Mucosa of descending colon (tissue), 3 donors: Measurements from ENCODE around the gene LAMP5. TPM values are rescaled to one million over a fixed set of nuclear protein-coding genes. Genes with fewer than 3 reads are reported as not detected.

ENCODE experiments used
- ATAC-seq: fragments of 200-7000 bp; cut with Tn5 transposase; one replicate; pipeline ENCODE4 v1.9.1; 2020; ENCODE audit warnings: mild to moderate bottlenecking, moderate library complexity
- DNase-seq, 3 donors: peaks; one replicate each; pipeline ENCODE4 v3.0.0-alpha.2; 2020
- H3K36me3 ChIP-seq: fragments of 200-600 bp; one replicate; pipeline ENCODE4 v1.8.0; 2021; ENCODE audit warnings: low read depth, mild to moderate bottlenecking
- H3K4me1 ChIP-seq: fragments of 200-600 bp; one replicate; pipeline ENCODE4 v1.8.0; 2021; ENCODE audit warnings: low read depth, mild to moderate bottlenecking
- H3K4me3 ChIP-seq: fragments of 200-600 bp; one replicate; pipeline ENCODE4 v1.8.0; 2021; ENCODE audit warnings: mild to moderate bottlenecking
- H3K9me3 ChIP-seq: fragments of 200-600 bp; one replicate; pipeline ENCODE4 v1.8.0; 2021; ENCODE audit warnings: mild to moderate bottlenecking
- CTCF ChIP-seq: fragments of 200-600 bp; IDR thresholded peaks from one replicate; pipeline ENCODE4 v1.8.0; 2022; ENCODE audit warnings: antibody characterized with exemption, mild to moderate bottlenecking
- intact Hi-C, 2 donors: fragments of 100-400 bp; cut with DNase I in 1 of 2; cut with micrococcal nuclease in 1 of 2; formaldehyde crosslinking; loops; one replicate each; pipeline versions ENCODE4 v1.11.0 to v1.11.1; 2022; cut with DNase I, micrococcal nuclease
- total RNA-seq, 3 donors: library from RNA; stranded (reverse); fragmentation: NEBNext Ultra II Directional in 2 of 3; extraction: Animal tissue kit (Norgen Biotek cat#: 25700) in 2 of 3; gene quantifications; one replicate each; pipeline versions ENCODE4 v1.2.1 to v1.2.4, GENCODE V29; 2021 to 2023
- donor health status: DM: no; HTN: no; CAD: no; lungs with moderate emphysema.
- donor health status: DM: no; HTN: no; CAD: no.
- donor health status: DM: no; HTN: yes; CAD: no.

LAMP5 gene
- total RNA-seq, 3 donors from 2014 or later: 0.31 to 0.51 TPM; not detected in 1

- DNase-seq (no peak), ATAC-seq (no peak)
- Histone ChIP-seq H3K36me3 (no peaks in the 10 kb centered on the region), H3K4me3 (no peak overlapping the region), H3K9me3 (no peaks in the 10 kb centered on the region), H3K4me1 (peaks cover 3% of the 10 kb centered on the region)
- intact Hi-C loops: no loop called here
- TF ChIP-seq CTCF: no peak
These were observed 324 bp upstream of the LAMP5 start for GRCh38 chr20:9514072-9514460.

GRCh38 chr20:9515214-9515585, 810 bp downstream of the LAMP5 start:
- peaks cover 3% of the 10 kb centered on the region for H3K4me1 ChIP-seq
- TF ChIP-seq CTCF: no peak
- intact Hi-C loops: no loop called here
- no peaks in the 10 kb centered on the region for H3K9me3 ChIP-seq
- no peak for ATAC-seq
- no peak for DNase-seq
- no peaks in the 10 kb centered on the region for H3K36me3 ChIP-seq
- H3K4me3 ChIP-seq: no peak overlapping the region

- intact Hi-C loops: no loop called here
- H3K9me3 ChIP-seq: no peaks in the 10 kb centered on the region
- H3K36me3 ChIP-seq: no peaks in the 10 kb centered on the region
- no peak overlapping the region for H3K4me3 ChIP-seq
- ATAC-seq: no peak
- H3K4me1 ChIP-seq: peaks cover 3% of the 10 kb centered on the region
- TF ChIP-seq CTCF: no peak
- DNase-seq: no peak
These were observed 1.4 kb downstream of the LAMP5 start for GRCh38 chr20:9515741-9516233.

- DNase-seq: no peak
- intact Hi-C loops: no loop called here
- H3K4me3 ChIP-seq: no peak overlapping the region
- TF ChIP-seq CTCF: no peak
- peaks cover 3% of the 10 kb centered on the region for H3K4me1 ChIP-seq
- ATAC-seq: no peak
- no peaks in the 10 kb centered on the region for H3K36me3 ChIP-seq
- H3K9me3 ChIP-seq: no peaks in the 10 kb centered on the region
These were observed 2.0 kb downstream of the LAMP5 start for GRCh38 chr20:9516234-9516871.

GRCh38 chr20:9517297-9518162, 3.1 kb downstream of the LAMP5 start:
- DNase-seq (no peak), ATAC-seq (no peak)
- Histone ChIP-seq H3K36me3 (no peaks in the 10 kb centered on the region), H3K4me3 (no peak overlapping the region), H3K4me1 (peaks cover 3% of the 10 kb centered on the region), H3K9me3 (no peaks in the 10 kb centered on the region)
- no peak for TF ChIP-seq CTCF
- intact Hi-C loops: no loop called here
